ENCODE results near the gene SLC2A13. TPM values are rescaled to one million over a fixed set of nuclear protein-coding genes. Genes with fewer than 3 reads are reported as not detected.

Gene SLC2A13
- total and polyA plus RNA-seq, 4 donors, result 1.9 to 20.2 (median 6.9) TPM

- DNase-seq (ENCODE audit: low spot score), result no peak
- H3K27ac ChIP-seq (ENCODE audit: low read depth in 1 of 2, low read length in 2 of 2), result no peak overlapping the region
- no peak overlapping the region for H3K9ac ChIP-seq (ENCODE audit: low read depth in 1 of 2, low read length in 2 of 2)
- H3K9me3 ChIP-seq (ENCODE audit: control insufficient read depth in 4 of 4, low read length in 3 of 4), result no peaks in the 10 kb centered on the region
- H3K4me1 ChIP-seq (ENCODE audit: control insufficient read depth in 4 of 4, insufficient read depth in 4 of 4, low read length in 3 of 4), result peaks cover 0 to 13% (median 10%) of the 10 kb centered on the region in 4 donors
- H3K27me3 ChIP-seq (ENCODE audit: control insufficient read depth in 4 of 4, insufficient read depth in 4 of 4, low read length in 3 of 4), result no peaks in the 10 kb centered on the region
- no peaks in the 10 kb centered on the region for H3K36me3 ChIP-seq (ENCODE audit: control insufficient read depth in 4 of 4, insufficient read depth in 3 of 4, low read depth in 1 of 4, low read length in 3 of 4)
- no peak overlapping the region for H3K4me3 ChIP-seq (ENCODE audit: low read depth in 1 of 3, low read length in 3 of 3)
- no peak for TF ChIP-seq SP1 (IDR thresholded peaks at IDR 0.05)
- TF ChIP-seq HNF4A (conservative IDR thresholded peaks at IDR 0.05), result no peak
- TF ChIP-seq RAD21 (IDR thresholded peaks at IDR 0.05), result no peak
- TF ChIP-seq ATF3 (IDR thresholded peaks at IDR 0.05), result no peak
- TF ChIP-seq RXRA (IDR thresholded peaks at IDR 0.05), result no peak
- TF ChIP-seq YY1 (IDR thresholded peaks at IDR 0.05), result no peak
- TF ChIP-seq REST (IDR thresholded peaks at IDR 0.05), result no peak
- no peak for TF ChIP-seq ZBTB33 (IDR thresholded peaks at IDR 0.05)
- TF ChIP-seq HNF4G (IDR thresholded peaks at IDR 0.05), result no peak
- no peak for TF ChIP-seq EGR1 (IDR thresholded peaks at IDR 0.05; ENCODE audit: low read depth in 2 of 2)
- no peak for TF ChIP-seq FOXA1 (IDR thresholded peaks at IDR 0.05)
- no peak for TF ChIP-seq MAX (IDR thresholded peaks at IDR 0.05)
- no peak for TF ChIP-seq NR2F2 (IDR thresholded peaks at IDR 0.05)
- no peak for TF ChIP-seq JUND (IDR thresholded peaks at IDR 0.05)
- TF ChIP-seq GABPA (IDR thresholded peaks at IDR 0.05 in 1 of 2, conservative IDR thresholded peaks at IDR 0.05 in 1 of 2), result no peak
- no peak for TF ChIP-seq FOXA2 (IDR thresholded peaks at IDR 0.05)
- no peak for TF ChIP-seq TAF1 (conservative IDR thresholded peaks at IDR 0.05)
These were observed 72.6 kb downstream of the SLC2A13 start for GRCh38 chr12:40033242-40033630.

DNA sequence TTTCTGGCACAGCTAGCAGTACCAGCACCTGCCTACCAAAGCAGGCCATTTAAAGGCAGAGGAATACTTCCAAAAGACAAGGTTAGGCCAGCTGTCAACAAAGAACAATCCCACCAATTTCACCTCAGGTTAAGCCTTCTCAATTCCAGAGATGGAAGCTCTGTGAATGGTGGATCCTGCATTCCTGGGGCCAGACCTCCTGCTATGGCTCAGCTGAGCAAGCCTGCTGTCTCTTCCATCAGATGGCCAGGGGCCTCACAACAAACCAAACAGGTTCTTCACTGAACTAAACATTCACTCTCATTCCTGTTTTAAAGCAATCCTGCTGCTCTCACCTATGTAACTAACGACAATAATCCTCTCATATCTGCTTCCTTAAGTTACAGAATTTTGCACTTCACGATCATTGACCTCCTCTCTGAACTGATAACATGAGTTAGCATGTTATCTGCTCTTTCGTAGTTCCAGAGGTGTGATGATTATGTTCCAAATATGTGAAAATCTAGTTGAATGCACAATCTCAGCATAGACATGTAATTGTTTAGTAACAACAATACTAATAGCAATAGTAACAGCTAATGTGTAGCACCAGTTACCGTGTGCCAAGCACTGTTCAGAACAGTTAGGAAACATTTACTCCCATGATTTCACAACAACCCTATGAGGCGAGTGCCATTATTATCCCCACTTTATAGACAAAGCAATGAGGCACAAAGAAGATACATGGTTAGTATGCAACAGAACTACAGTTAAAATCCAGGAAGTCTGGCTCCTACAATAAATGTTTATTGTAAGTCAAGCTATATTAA lies 73.2 kb downstream of the SLC2A13 start:
- H3K9me3 ChIP-seq (ENCODE audit: control insufficient read depth in 4 of 4, low read length in 3 of 4), result no peaks in the 10 kb centered on the region
- no peak for DNase-seq (ENCODE audit: low spot score)
- no peaks in the 10 kb centered on the region for H3K36me3 ChIP-seq (ENCODE audit: control insufficient read depth in 4 of 4, insufficient read depth in 3 of 4, low read depth in 1 of 4, low read length in 3 of 4)
- peak overlapping the region in 1 of 2 donors; percentile 43 for H3K9ac ChIP-seq (ENCODE audit: low read depth in 1 of 2, low read length in 2 of 2)
- 50% methylated on average over 5 of the region's 5 CpGs for WGBS
- peak overlapping the region; percentile 22 to 57 for H3K27ac ChIP-seq (ENCODE audit: low read depth in 1 of 2, low read length in 2 of 2)
- H3K4me3 ChIP-seq (ENCODE audit: low read depth in 1 of 3, low read length in 3 of 3), result peak overlapping the region in 2 of 3 donors; percentile 3 to 24
- peaks cover 0 to 13% (median 10%) of the 10 kb centered on the region in 4 donors for H3K4me1 ChIP-seq (ENCODE audit: control insufficient read depth in 4 of 4, insufficient read depth in 4 of 4, low read length in 3 of 4)
- no peaks in the 10 kb centered on the region for H3K27me3 ChIP-seq (ENCODE audit: control insufficient read depth in 4 of 4, insufficient read depth in 4 of 4, low read length in 3 of 4)
- TF ChIP-seq JUND (IDR thresholded peaks at IDR 0.05) (no peak), RAD21 (IDR thresholded peaks at IDR 0.05) (peak in 1 of 2 donors; percentile 19)
